Measurements from ENCODE around the gene COG5. TPM values are rescaled to one million over a fixed set of nuclear protein-coding genes. Genes with fewer than 3 reads are reported as not detected.

COG5 gene
- total and polyA plus RNA-seq, 11 donors: 9.4 to 61.6 (median 42.1) TPM

DNA sequence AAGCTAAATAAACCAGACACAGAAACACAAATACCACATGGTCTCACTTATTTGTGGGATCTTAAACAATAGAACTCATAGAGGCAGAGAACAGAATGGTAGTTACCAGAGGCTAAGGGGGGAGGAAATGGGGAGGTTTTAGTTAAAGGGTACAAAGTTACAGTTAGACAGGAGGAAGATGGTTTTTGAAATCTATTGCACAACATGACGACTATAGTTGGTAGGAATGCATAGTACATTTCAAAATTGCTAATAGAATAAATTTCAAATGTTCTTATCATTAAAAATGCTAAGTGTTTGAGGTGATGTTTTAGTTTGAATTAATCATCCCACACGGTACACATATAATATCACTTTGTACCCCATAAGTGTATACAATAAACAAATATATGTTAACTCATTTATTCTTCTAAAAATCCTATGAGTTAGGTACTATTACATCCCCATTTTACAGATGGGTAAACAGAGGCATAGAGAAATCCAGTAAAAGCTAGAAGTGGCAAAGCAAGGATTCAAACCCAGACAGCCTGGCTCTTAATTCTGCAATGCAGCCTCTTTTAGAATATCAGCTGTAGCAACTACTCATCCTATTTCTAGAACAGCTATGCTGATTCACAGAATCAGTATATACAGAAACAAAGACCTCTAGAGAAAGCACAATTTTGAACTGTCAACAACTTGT, 344.0 kb downstream of the COG5 start:
- no peak for ATAC-seq
- WGBS, 4 donors: 90 to 94% (median 92%) methylated on average over 2 of the region's 2 CpGs
- H3K36me3 ChIP-seq: peaks cover 0 to 4% (median 0%) of the 10 kb centered on the region in 9 donors
- intact Hi-C loops (cut with DNase I): loop anchor here in 4 of 10 donors (5.0 to 10.0 kb wide), 4 partner anchors 63 to 243 kb away; no protein-coding TSS in a partner anchor
- peaks cover 0 to 17% (median 0%) of the 10 kb centered on the region in 12 donors for H3K9me3 ChIP-seq
- peaks cover 0 to 34% (median 2%) of the 10 kb centered on the region in 12 donors for H3K4me1 ChIP-seq
- H3K4me3 ChIP-seq: no peak overlapping the region
- H3K27ac ChIP-seq: peak overlapping the region; percentile 32 to 93 (median 78)
- DNase-seq: no peak
- TF ChIP-seq, protein P1, sequence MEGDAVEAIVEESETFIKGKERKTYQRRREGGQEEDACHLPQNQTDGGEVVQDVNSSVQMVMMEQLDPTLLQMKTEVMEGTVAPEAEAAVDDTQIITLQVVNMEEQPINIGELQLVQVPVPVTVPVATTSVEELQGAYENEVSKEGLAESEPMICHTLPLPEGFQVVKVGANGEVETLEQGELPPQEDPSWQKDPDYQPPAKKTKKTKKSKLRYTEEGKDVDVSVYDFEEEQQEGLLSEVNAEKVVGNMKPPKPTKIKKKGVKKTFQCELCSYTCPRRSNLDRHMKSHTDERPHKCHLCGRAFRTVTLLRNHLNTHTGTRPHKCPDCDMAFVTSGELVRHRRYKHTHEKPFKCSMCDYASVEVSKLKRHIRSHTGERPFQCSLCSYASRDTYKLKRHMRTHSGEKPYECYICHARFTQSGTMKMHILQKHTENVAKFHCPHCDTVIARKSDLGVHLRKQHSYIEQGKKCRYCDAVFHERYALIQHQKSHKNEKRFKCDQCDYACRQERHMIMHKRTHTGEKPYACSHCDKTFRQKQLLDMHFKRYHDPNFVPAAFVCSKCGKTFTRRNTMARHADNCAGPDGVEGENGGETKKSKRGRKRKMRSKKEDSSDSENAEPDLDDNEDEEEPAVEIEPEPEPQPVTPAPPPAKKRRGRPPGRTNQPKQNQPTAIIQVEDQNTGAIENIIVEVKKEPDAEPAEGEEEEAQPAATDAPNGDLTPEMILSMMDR (IDR thresholded peaks at IDR 0.05): no peak
- TF ChIP-seq POLR2A (IDR thresholded peaks at IDR 0.05): no peak
- H3K27me3 ChIP-seq: no peaks in the 10 kb centered on the region

DNA sequence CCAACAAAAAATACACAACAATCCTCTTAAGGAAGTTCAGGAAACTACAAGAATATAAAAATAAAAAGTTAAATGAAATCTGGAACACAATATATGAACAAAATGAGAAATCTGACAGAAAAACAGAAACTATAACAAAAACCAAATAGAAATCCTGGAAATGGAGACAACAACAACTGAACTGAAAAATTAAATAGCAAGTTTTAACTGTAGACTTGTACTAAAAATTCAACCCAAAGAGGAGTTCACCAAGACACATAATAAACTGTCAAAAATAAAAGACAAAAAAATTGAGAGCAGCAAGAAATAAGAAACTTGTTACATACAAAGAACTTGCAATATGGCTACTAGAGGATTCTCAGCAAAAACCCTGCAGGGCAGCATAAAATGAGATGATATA, 349.8 kb downstream of the COG5 start:
- Histone ChIP-seq H3K27me3 (no peaks in the 10 kb centered on the region), H3K9me3 (peaks cover 0 to 30% (median 2%) of the 10 kb centered on the region in 12 donors), H3K4me3 (no peak overlapping the region), H3K36me3 (peaks cover 0 to 21% (median 7%) of the 10 kb centered on the region in 9 donors), H3K4me1 (peaks cover 0 to 16% (median 3%) of the 10 kb centered on the region in 12 donors), H3K27ac (peak overlapping the region in 2 of 12 donors; percentile 15 to 47)
- DNase-seq (no peak), ATAC-seq (no peak)
- intact Hi-C loops (cut with DNase I): loop anchor here in 1 of 10 donors (5.0 kb wide), 1 partner anchor 68 kb away; no protein-coding TSS in a partner anchor
- TF ChIP-seq, protein P1 (IDR thresholded peaks at IDR 0.05): no peak
- no peak for TF ChIP-seq POLR2A (IDR thresholded peaks at IDR 0.05)

DNA sequence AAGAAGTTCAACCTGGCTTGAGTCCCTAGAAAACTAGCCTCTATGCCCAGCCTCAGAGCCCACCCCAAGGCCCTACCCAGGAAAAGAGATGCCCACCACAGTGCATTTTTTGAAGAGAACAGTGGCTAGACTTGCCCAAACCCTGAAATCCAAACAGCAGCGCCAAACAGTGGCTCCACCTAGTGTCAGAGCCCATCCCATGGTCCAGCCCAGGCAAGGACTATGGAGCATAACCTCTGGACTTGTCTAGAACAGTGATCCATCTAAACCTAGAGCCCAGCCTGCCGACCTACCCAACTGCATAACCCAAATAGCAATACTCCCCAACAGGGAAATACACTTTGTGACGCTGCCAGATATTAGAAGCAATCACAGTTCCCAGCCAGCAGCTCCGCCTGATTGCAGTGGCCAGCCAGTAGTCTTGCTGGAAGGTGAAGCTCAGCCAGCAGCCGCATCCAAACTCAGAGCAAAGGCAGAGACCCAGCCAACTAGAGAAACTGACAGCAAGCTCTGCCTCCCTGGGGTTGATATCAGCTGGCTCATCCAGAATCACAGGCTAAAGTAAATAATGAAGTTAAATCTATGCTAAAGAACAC, 350.4 kb downstream of the COG5 start:
- no peak for TF ChIP-seq POLR2A (IDR thresholded peaks at IDR 0.05)
- TF ChIP-seq, protein P1 (IDR thresholded peaks at IDR 0.05): peak in 1 of 12 donors; percentile 4
- no peaks in the 10 kb centered on the region for H3K27me3 ChIP-seq
- H3K4me1 ChIP-seq: peaks cover 0 to 22% (median 8%) of the 10 kb centered on the region in 12 donors
- H3K27ac ChIP-seq: peak overlapping the region in 6 of 12 donors; percentile 5 to 49 (median 32)
- peaks cover 0 to 30% (median 2%) of the 10 kb centered on the region in 12 donors for H3K9me3 ChIP-seq
- peak; percentile 22 to 73 (median 58) for DNase-seq
- peaks cover 0 to 22% (median 7%) of the 10 kb centered on the region in 9 donors for H3K36me3 ChIP-seq
- H3K4me3 ChIP-seq: no peak overlapping the region
- intact Hi-C loops (cut with DNase I): loop anchor here in 1 of 10 donors (5.0 kb wide), 1 partner anchor 69 kb away; no protein-coding TSS in a partner anchor
- 51 to 68% (median 60%) methylated on average over 5 of the region's 5 CpGs for WGBS, 4 donors
- ATAC-seq: peak; percentile 35 to 81 (median 73)

DNA sequence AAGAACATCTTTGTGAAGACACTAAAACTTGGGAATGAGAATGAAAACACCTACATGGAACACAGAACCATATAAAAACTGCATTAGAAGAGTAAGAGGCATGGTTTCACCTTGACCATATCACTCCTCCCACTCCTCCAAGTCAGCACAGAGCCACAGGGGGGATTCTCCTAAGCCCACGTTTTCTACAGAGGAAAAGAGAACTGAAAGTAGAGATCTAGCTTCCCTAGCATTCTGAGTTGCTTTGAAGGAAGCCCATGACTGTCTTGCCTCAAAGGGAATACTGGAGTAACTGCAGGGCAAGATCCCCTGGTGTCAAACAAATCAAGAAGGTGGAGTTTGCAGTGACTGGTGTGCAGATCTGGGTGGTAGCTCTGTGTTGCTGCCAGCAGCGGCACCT, 351.0 kb downstream of the COG5 start:
- H3K36me3 ChIP-seq: peaks cover 0 to 22% (median 7%) of the 10 kb centered on the region in 9 donors
- no peak for TF ChIP-seq POLR2A (IDR thresholded peaks at IDR 0.05)
- TF ChIP-seq, protein P1 (IDR thresholded peaks at IDR 0.05): no peak
- H3K4me1 ChIP-seq: peaks cover 0 to 28% (median 12%) of the 10 kb centered on the region in 12 donors
- no peak for ATAC-seq
- no peaks in the 10 kb centered on the region for H3K27me3 ChIP-seq
- intact Hi-C loops (cut with DNase I): loop anchor here in 1 of 10 donors (5.0 kb wide), 1 partner anchor 70 kb away; no protein-coding TSS in a partner anchor
- no peak overlapping the region for H3K4me3 ChIP-seq
- peaks cover 0 to 30% (median 2%) of the 10 kb centered on the region in 12 donors for H3K9me3 ChIP-seq
- WGBS, 4 donors: 82 to 94% (median 87%) methylated on average over 2 of the region's 2 CpGs
- peak overlapping the region in 5 of 12 donors; percentile 5 to 47 (median 31) for H3K27ac ChIP-seq
- DNase-seq: no peak

Data from heart left ventricle (tissue), 16 donors.